Adrenal gland (tissue), 12 donors: ENCODE data around the gene CCDC177. TPM values are rescaled to one million over a fixed set of nuclear protein-coding genes. Genes with fewer than 3 reads are reported as not detected.

Source experiments
- DNase-seq, 7 donors: peaks; one replicate each; pipeline ENCODE4 v3.0.0-alpha.2; 2019 to 2020
- H3K27ac ChIP-seq, 5 donors: fragments of 200-600 bp; sonication (generic) in 4 of 5; 1 replicate in 3 of 5; 2 replicates in 2 of 5; pipeline versions ENCODE4 v1.5.1 to v1.8.0; 2016 to 2020; ENCODE audit warnings: mild to moderate bottlenecking in 1 of 5
- H3K27me3 ChIP-seq: fragments of 200-600 bp; 2 replicates; pipeline ENCODE4 v1.8.0; 2021
- H3K36me3 ChIP-seq, 2 donors: fragments of 200-600 bp; replicated peaks in 1 of 2; 1 replicate in 1 of 2; 2 replicates in 1 of 2; pipeline versions ENCODE4 v1.5.1 to v1.8.0; 2018 to 2022
- H3K4me1 ChIP-seq, 2 donors: fragments of 200-600 bp; replicated peaks in 1 of 2; 1 replicate in 1 of 2; 2 replicates in 1 of 2; pipeline versions ENCODE4 v1.5.1 to v1.8.0; 2018 to 2021
- H3K4me3 ChIP-seq, 4 donors: fragments of 200-600 bp; sonication (generic) in 3 of 4; one replicate each; pipeline ENCODE4 v1.5.1; 2016 to 2018
- H3K9me3 ChIP-seq, 3 donors: fragments of 200-600 bp; sonication (generic) in 1 of 3; replicated peaks in 1 of 3; 1 replicate in 2 of 3; 2 replicates in 1 of 3; pipeline versions ENCODE4 v1.5.1 to v1.8.0; 2016 to 2021
- CTCF ChIP-seq, 6 experiments: fragments of 450-650 bp in 4 of 6; fragments of 200-600 bp in 2 of 6; sonication (generic) in 1 of 6; IDR thresholded peaks; 1 replicate in 5 of 6; 2 replicates in 1 of 6; pipeline versions ENCODE4 v1.5.1 to v1.8.0; 2016 to 2021; ENCODE audit warnings: antibody characterized with exemption in 6 of 6, mild to moderate bottlenecking in 2 of 6, moderate library complexity in 1 of 6
- POLR2A ChIP-seq, 2 donors: fragments of 450-650 bp; IDR thresholded peaks; one replicate each; pipeline ENCODE4 v1.6.1; 2017; ENCODE audit warnings: antibody characterized with exemption in 2 of 2, mild to moderate bottlenecking in 2 of 2, moderate library complexity in 1 of 2
- WGBS, 4 donors: extraction: QIAGEN DNeasy Blood & Tissue Kit in 2 of 4; methylation state at CpG; one replicate each; pipeline versions ENCODE4 v1.1.5 to v1.1.7; 2013 to 2017; 5-methylcytosine and 5-hydroxymethylcytosine counted together
- intact Hi-C, 2 donors: fragments of 100-400 bp; cut with DNase I; formaldehyde crosslinking; loops; one replicate each; pipeline versions ENCODE4 v1.14.1 to v1.15.0; 2022 to 2023
- polyA plus RNA-seq, 3 donors: library from polyadenylated mRNA; stranded (reverse); fragments of 200-250 nt in 2 of 3; fragments of 350-450 nt in 1 of 3; fragmentation: Illumina TruSeq in 1 of 3; extraction: RNeasy Lipid Tissue Mini Kit (QIAGEN cat#74804) in 1 of 3; gene quantifications; one replicate each; pipeline ENCODE4 v1.2.3, GENCODE V29; 2013 to 2014
- total RNA-seq, 9 donors: library from RNA; depleted of rRNA in 4 of 9; stranded (reverse); fragments of >200 nt in 4 of 9; fragments of 120-200 nt in 1 of 9; fragmentation: NEBNext Ultra II Directional in 1 of 9; extraction: Animal tissue kit (Norgen Biotek cat#: 25700) in 1 of 9; gene quantifications; one replicate each; pipeline versions ENCODE4 v1.1.0 to v1.2.4, GENCODE V29; 2013 to 2023
- donor health status: healthy with polysubstance abuse.
- donor health status: Bipolar disorder and iron deficiency.
- donor health status: DM: yes; HTN: yes; CAD: no.
- donor health status: DM: no; HTN: no; CAD: no.
- donor health status: DM: no; HTN: no; CAD: no.
- donor health status: DM: yes; HTN: yes; CAD: no.

CCDC177 gene
- total and polyA plus RNA-seq, 12 donors = 0.04 to 0.61 (median 0.30) TPM; not detected in 3

- H3K27me3 ChIP-seq = peaks cover 26% of the 10 kb centered on the region
- intact Hi-C loops = no loop called here
- no peaks in the 10 kb centered on the region for H3K36me3 ChIP-seq
- no peak for DNase-seq
- H3K27ac ChIP-seq = no peak overlapping the region
- no peaks in the 10 kb centered on the region for H3K9me3 ChIP-seq
- no peak overlapping the region for H3K4me3 ChIP-seq
- no peaks in the 10 kb centered on the region for H3K4me1 ChIP-seq
- TF ChIP-seq POLR2A (IDR thresholded peaks at IDR 0.05) = no peak
- TF ChIP-seq CTCF (IDR thresholded peaks at IDR 0.05) = no peak
Measured at GRCh38 chr14:69561893-69562292, 12.8 kb downstream of the CCDC177 start.

- intact Hi-C loops = no loop called here
- H3K4me1 ChIP-seq = no peaks in the 10 kb centered on the region
- H3K27me3 ChIP-seq = peaks cover 26% of the 10 kb centered on the region
Measured at GRCh38 chr14:69560826-69561225, 13.8 kb downstream of the CCDC177 start.

GRCh38 chr14:69559581-69560011 lies 15.1 kb downstream of the CCDC177 start:
- TF ChIP-seq POLR2A (IDR thresholded peaks at IDR 0.05) (no peak), CTCF (IDR thresholded peaks at IDR 0.05) (no peak)
- H3K4me3 ChIP-seq = no peak overlapping the region
- H3K4me1 ChIP-seq = no peaks in the 10 kb centered on the region
- no peaks in the 10 kb centered on the region for H3K9me3 ChIP-seq
- no peaks in the 10 kb centered on the region for H3K36me3 ChIP-seq
- peaks cover 15% of the 10 kb centered on the region for H3K27me3 ChIP-seq
- 32 to 51% (median 45%) methylated on average over 6 of the region's 6 CpGs for WGBS, 4 donors
- intact Hi-C loops = no loop called here
- DNase-seq = no peak
- H3K27ac ChIP-seq = no peak overlapping the region

More at GRCh38 chr14:69560826-69561225, 13.8 kb downstream of the CCDC177 start:
- Histone ChIP-seq H3K4me3 (no peak overlapping the region), H3K36me3 (no peaks in the 10 kb centered on the region), H3K9me3 (no peaks in the 10 kb centered on the region), H3K27ac (no peak overlapping the region)
- no peak for DNase-seq
- WGBS, 4 donors = 86 to 91% (median 89%) methylated on average over 7 of the region's 7 CpGs
- TF ChIP-seq CTCF (IDR thresholded peaks at IDR 0.05) (no peak), POLR2A (IDR thresholded peaks at IDR 0.05) (no peak)

GRCh38 chr14:69558774-69559173 lies 15.9 kb downstream of the CCDC177 start:
- intact Hi-C loops = no loop called here
- no peak for TF ChIP-seq POLR2A (IDR thresholded peaks at IDR 0.05)
- Histone ChIP-seq H3K4me3 (no peak overlapping the region), H3K9me3 (no peaks in the 10 kb centered on the region), H3K36me3 (no peaks in the 10 kb centered on the region), H3K4me1 (no peaks in the 10 kb centered on the region), H3K27me3 (peaks cover 7% of the 10 kb centered on the region), H3K27ac (no peak overlapping the region)
- 80 to 94% (median 83%) methylated on average over 4 of the region's 4 CpGs for WGBS, 4 donors
- no peak for DNase-seq

- Histone ChIP-seq H3K4me3 (no peak overlapping the region), H3K9me3 (no peaks in the 10 kb centered on the region), H3K27me3 (peaks cover 11% of the 10 kb centered on the region), H3K27ac (no peak overlapping the region), H3K4me1 (no peaks in the 10 kb centered on the region), H3K36me3 (no peaks in the 10 kb centered on the region)
- WGBS, 4 donors = 29 to 44% (median 34%) methylated on average over 4 of the region's 4 CpGs
- intact Hi-C loops = no loop called here
- TF ChIP-seq POLR2A (IDR thresholded peaks at IDR 0.05) (no peak), CTCF (IDR thresholded peaks at IDR 0.05) (no peak)
- peak in 5 of 7 donors; percentile 38 to 80 (median 72) for DNase-seq
Measured at GRCh38 chr14:69554500-69554899, 20.2 kb downstream of the CCDC177 start.
